Measurements from ENCODE around the gene ZSCAN12.
A peak's percentile ranks its signal among the peaks of the same experiment; 100 is the strongest.

ZSCAN12 gene

GRCh38 chr6:28353356-28353755, 46.2 kb downstream of the ZSCAN12 start:
- no peak for DNase-seq

- DNase-seq = no peak
Measured at GRCh38 chr6:28351493-28351925, 48.0 kb downstream of the ZSCAN12 start.

DNA sequence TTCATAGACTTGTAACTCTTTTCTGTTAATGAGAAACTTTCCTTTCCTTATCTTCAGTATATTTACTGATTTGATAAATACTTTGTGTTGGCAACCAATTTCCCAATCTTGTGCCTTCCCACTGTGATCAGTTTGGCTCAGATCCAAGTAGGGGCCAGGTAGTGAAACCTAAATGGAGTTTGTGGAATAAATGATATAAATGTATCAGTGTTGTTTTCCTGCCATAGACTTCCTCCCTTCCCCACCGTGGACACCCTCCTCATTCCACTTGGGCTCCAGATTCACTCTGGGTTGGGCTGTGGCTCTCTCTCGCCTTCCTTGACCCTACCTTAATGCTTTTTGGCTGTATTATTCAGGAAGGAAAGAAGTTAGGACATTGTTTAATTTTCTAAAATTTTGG, 48.5 kb downstream of the ZSCAN12 start:
- no peak for DNase-seq

DNA sequence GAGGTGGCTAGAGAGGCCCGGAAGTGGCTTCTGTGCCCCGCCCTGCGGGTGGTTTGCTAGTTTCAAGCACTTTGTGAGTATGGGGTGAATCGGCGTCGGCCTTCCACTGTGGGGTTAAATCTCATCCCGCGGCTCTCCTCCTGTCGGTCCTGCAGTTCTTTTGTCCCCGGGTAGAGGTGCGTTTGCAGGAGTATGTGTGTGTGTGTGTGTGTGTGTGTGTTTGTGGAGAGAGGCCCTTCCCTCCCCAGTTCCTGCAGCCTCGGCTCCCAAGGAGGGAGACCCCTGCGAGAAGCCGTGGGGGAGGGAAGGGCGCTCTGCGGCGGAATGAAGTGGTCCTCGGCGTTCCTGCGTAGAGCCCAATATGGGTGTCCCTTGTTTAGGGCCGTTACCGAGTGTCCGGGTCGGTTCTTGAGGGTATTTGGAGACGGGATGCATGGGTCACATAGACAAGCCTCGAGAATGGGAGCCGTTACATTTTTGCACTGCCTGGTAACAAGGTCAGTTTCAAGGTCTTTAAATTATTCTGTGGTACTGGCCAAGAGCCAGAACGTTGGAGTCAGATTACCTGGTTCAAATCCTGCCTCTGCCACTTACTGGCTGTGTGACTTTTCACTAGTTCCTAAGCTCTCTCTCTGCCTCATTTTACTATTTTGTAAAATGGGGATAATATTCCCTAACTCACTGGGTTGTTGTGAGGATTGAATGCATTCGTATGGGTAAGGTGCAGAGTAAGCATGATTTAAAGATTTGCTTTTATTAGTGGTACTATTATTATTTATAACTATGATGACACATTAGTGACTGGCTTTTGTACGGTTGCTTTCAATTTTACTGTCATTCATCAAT, 49.4 kb downstream of the ZSCAN12 start, which contains the start of gene ZKSCAN3:
Gene ZKSCAN3, plus strand, starts transcription at position 56 of the 846 bp plus-strand sequence. CDS start 9,640 bp downstream, outside the sequence.
- DNase-seq = peak; percentile 88

DNA sequence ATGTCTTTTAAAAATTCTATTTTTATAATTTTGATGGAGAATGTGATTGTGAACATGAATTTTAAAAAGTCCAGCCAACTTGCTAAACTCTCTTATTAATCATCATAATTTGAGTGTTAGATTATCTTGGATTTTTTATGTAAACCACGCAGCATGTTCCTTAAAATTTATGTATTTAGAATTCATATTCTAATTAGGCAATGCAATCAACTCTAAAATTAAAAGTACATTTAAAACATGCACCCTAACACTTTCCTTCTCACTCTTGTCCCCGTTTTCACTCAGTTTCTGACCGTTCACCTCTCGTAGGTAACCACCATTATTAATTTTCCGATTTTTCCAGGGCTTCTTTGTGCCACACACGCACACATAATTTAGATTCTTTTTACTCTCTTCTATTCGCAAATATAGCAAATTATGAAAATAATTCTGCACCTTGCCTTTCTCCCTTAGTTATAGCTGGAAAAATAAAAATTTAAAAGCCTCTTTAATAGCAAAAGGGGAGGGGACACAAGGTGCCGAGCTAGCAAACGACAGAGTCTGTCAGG, 50.1 kb downstream of the ZSCAN12 start:
- DNase-seq = no peak

GRCh38 chr6:28347119-28347518, 52.4 kb downstream of the ZSCAN12 start:
- no peak for DNase-seq

GRCh38 chr6:28345201-28345600, 54.3 kb downstream of the ZSCAN12 start:
- no peak for DNase-seq

DNA sequence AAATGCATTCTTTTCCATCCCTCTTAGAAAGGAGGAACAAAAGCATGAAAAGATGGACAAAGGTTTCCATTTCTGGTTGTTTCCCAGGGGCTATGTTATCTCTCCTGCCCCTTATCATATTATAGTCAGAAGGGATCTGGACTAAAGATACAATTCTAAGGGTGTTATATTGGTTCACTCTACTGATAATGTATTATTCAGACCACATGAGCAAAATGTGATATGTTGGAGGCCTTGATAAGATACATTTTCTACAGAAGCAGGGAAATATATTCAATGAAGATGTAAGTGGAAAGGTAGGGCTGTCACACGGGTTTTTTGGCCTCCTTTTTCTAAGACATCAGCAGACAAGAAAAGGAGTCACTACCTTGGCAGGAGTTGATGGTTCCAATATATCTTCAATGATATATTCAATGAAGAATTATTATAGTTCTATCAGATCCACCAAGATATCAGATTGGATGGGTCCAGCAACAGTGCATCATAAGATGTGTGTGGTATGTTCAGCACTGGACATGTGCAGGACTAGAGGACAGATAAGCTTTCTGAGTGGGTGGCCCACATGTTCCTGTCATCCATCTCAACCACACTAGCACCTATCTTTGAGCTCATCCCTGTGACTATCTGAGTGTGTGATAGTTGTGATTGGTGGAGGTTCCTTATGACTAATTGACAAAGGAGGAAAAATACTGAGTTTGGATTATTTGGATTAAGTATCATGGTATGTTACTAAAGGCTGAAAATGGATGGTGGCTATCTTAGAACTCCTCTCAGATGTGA, 55.5 kb downstream of the ZSCAN12 start:
- no peak for DNase-seq

GRCh38 chr6:28340310-28341095, 59.0 kb downstream of the ZSCAN12 start:
- DNase-seq = no peak

DNA sequence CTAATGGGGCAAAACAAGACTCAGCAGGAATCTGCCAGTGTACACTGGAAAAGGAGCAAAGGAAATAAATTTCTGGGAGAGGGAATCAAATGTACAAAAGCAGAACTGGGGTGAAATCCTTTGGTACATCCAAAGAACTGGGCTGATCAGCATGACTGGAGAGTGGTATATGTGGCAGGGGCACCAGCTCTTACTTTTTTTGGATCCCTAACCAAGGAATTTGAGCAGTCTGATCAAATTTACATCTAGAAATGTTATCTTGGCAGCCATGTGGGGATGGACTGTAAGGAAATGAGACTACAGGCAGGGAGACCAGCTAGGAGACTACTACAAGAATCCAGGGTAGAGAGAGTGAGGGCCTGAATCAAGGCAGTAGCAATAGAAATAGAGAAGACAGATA, 62.4 kb downstream of the ZSCAN12 start:
- DNase-seq = no peak

GRCh38 chr6:28336284-28337120, 63.0 kb downstream of the ZSCAN12 start:
- DNase-seq = peak; percentile 79

- DNase-seq = peak; percentile 94
Measured at GRCh38 chr6:28335564-28336283, 63.8 kb downstream of the ZSCAN12 start, which contains the start of gene ZSCAN31. Gene ZSCAN31, minus strand, starts transcription at chr6:28336148. Its CDS starts 6,465 bp downstream, at chr6:28329683.

- DNase-seq = no peak
Measured at GRCh38 chr6:28335040-28335563, 64.4 kb downstream of the ZSCAN12 start.

- no peak for DNase-seq
Measured at GRCh38 chr6:28334286-28335039, 65.1 kb downstream of the ZSCAN12 start.

GRCh38 chr6:28333599-28334018, 65.9 kb downstream of the ZSCAN12 start:
- no peak for DNase-seq

GRCh38 chr6:28333047-28333446, 66.5 kb downstream of the ZSCAN12 start:
- no peak for DNase-seq

- no peak for DNase-seq
Measured at GRCh38 chr6:28330041-28330440, 69.5 kb downstream of the ZSCAN12 start.
